ENCODE data around the gene FERMT2. TPM values are rescaled to one million over a fixed set of nuclear protein-coding genes. Genes with fewer than 3 reads are reported as not detected.

Gene FERMT2
- total and polyA plus RNA-seq, 8 donors = 25.9 to 213 (median 63.3) TPM

DNA sequence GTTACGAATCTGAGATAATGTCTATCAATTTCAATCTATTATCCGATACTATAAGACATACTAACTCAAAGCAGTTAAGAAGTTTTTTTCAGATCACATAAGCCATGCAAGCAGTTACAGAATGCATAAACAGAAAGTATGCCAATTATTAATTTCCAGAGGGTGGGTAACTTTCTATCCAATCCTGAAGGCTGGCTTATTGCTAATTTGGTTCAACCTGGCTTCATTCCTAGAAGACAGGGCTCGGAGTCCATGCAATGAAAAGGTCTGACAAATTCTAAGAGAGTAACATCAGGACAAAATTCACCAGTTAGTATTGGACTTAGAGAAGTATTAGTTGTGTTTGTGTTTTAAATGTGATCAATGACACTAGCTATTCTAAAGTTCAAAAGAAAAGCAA is 15.0 kb downstream of the FERMT2 start:
- TF ChIP-seq EP300 (IDR thresholded peaks at IDR 0.05) (no peak), POLR2A (IDR thresholded peaks at IDR 0.05) (no peak), POLR2AphosphoS5 (IDR thresholded peaks at IDR 0.05) (no peak)
- TF ChIP-seq, protein P1, sequence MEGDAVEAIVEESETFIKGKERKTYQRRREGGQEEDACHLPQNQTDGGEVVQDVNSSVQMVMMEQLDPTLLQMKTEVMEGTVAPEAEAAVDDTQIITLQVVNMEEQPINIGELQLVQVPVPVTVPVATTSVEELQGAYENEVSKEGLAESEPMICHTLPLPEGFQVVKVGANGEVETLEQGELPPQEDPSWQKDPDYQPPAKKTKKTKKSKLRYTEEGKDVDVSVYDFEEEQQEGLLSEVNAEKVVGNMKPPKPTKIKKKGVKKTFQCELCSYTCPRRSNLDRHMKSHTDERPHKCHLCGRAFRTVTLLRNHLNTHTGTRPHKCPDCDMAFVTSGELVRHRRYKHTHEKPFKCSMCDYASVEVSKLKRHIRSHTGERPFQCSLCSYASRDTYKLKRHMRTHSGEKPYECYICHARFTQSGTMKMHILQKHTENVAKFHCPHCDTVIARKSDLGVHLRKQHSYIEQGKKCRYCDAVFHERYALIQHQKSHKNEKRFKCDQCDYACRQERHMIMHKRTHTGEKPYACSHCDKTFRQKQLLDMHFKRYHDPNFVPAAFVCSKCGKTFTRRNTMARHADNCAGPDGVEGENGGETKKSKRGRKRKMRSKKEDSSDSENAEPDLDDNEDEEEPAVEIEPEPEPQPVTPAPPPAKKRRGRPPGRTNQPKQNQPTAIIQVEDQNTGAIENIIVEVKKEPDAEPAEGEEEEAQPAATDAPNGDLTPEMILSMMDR (IDR thresholded peaks at IDR 0.05) = no peak
- no peak overlapping the region for H3K4me3 ChIP-seq
- no peak for DNase-seq
- intact Hi-C loops (cut with DNase I; ENCODE audit: low total_unique reads) = no loop called here
- H3K27ac ChIP-seq = peak overlapping the region in 1 of 5 donors; percentile 9
- WGBS, 5 donors = 67 to 79% (median 74%) methylated on average over 3 of the region's 3 CpGs
- no peaks in the 10 kb centered on the region for H3K9me3 ChIP-seq
- H3K27me3 ChIP-seq = no peaks in the 10 kb centered on the region
- no peaks in the 10 kb centered on the region for H3K36me3 ChIP-seq
- peaks cover 0 to 75% (median 35%) of the 10 kb centered on the region in 4 donors for H3K4me1 ChIP-seq

DNA sequence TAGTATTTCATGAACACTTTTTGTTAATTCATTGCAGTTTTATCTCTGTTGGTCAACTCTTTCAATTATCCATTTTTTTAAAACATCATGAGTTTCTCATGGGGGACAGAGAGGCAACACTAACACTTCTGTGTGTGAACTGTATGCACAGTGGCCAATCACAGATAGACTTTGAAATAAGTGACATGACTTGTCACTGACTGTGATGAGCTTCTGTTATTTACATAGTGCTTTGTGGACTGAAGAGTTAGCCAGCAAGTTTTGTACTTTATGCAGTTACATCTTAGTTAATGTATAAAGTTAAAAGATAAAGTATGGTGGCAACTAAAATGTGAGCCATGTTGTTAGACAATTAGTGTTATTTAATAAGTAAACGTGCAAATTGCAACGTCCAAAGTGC is 16.1 kb downstream of the FERMT2 start:
- Histone ChIP-seq H3K4me3 (no peak overlapping the region), H3K4me1 (peaks cover 0 to 77% (median 37%) of the 10 kb centered on the region in 4 donors), H3K27me3 (no peaks in the 10 kb centered on the region), H3K27ac (no peak overlapping the region), H3K9me3 (no peaks in the 10 kb centered on the region), H3K36me3 (no peaks in the 10 kb centered on the region)
- intact Hi-C loops (cut with DNase I; ENCODE audit: low total_unique reads) = no loop called here
- 51 to 63% (median 60%) methylated on average over 2 of the region's 2 CpGs for WGBS, 5 donors
- DNase-seq = no peak
- TF ChIP-seq POLR2A (IDR thresholded peaks at IDR 0.05) = no peak
- no peak for TF ChIP-seq EP300 (IDR thresholded peaks at IDR 0.05)
- TF ChIP-seq, protein P1 (IDR thresholded peaks at IDR 0.05) = no peak
- no peak for TF ChIP-seq POLR2AphosphoS5 (IDR thresholded peaks at IDR 0.05)

DNA sequence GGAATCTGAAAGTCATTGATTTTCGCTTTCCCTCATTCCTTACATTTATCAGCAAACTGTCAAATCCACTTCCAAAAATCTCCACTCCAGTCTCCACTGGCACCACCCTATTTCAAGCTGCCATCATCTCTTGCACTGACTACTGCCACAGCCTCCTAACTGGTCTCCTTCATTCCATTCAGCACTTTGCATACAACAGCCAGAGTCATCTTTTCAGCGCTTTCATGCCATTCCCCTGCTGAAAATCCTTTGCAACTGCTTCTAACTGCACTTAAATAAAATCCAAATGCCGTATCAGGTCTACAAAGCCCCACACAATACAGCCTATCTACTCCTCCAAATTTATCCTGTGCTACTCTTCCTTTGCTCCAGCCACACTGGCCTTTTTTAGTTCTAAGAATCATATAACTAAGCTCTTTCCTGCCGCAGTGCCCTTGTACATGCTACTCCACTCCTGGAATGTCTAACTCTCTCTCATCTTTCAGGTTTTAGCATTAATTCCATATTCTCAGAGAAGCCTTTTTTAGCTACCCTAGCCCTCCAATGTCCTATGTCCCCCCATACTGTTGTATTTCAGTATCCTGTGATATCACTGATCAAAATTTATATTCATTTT is 21.6 kb downstream of the FERMT2 start:
- DNase-seq = no peak
- H3K36me3 ChIP-seq = no peaks in the 10 kb centered on the region
- TF ChIP-seq, protein P1 (IDR thresholded peaks at IDR 0.05) = no peak
- TF ChIP-seq EP300 (IDR thresholded peaks at IDR 0.05) = no peak
- peaks cover 24 to 83% (median 64%) of the 10 kb centered on the region in 4 donors for H3K4me1 ChIP-seq
- no peaks in the 10 kb centered on the region for H3K27me3 ChIP-seq
- intact Hi-C loops (cut with DNase I; ENCODE audit: low total_unique reads) = no loop called here
- H3K27ac ChIP-seq = peak overlapping the region in 1 of 5 donors; percentile 25
- 92 to 98% (median 96%) methylated on average over 4 of the region's 4 CpGs for WGBS, 5 donors
- H3K9me3 ChIP-seq = no peaks in the 10 kb centered on the region
- no peak overlapping the region for H3K4me3 ChIP-seq

DNA sequence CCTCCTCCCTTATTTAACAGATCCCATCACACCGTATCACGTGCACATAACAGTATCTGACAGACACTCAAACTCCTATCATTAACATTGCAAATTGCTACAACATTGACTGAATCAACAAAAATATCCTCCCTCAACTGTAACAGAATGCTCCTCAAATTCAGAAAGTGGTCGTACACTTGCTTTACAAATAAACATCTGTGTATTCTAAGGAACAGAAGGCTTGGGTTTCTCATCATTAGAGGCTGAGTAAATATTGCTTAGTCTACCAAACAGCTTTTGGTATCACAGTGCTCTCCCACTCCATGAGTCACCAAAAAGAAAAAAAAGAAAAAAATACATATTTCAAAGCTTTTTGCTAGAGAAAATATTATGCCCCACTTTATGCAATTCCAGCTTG is 23.9 kb downstream of the FERMT2 start:
- Histone ChIP-seq H3K4me3 (no peak overlapping the region), H3K9me3 (no peaks in the 10 kb centered on the region), H3K36me3 (no peaks in the 10 kb centered on the region), H3K4me1 (peaks cover 24 to 97% (median 72%) of the 10 kb centered on the region in 4 donors), H3K27ac (peak overlapping the region in 1 of 5 donors; percentile 23), H3K27me3 (no peaks in the 10 kb centered on the region)
- TF ChIP-seq EP300 (IDR thresholded peaks at IDR 0.05) = no peak
- TF ChIP-seq POLR2AphosphoS5 (IDR thresholded peaks at IDR 0.05) = no peak
- TF ChIP-seq, protein P1 (IDR thresholded peaks at IDR 0.05) = no peak
- TF ChIP-seq POLR2A (IDR thresholded peaks at IDR 0.05) = no peak
- intact Hi-C loops (cut with DNase I; ENCODE audit: low total_unique reads) = no loop called here
- WGBS, 5 donors = 53 to 76% (median 59%) methylated on average over 3 of the region's 3 CpGs
- no peak for DNase-seq
